OCI-LY7 (cell line): ENCODE data around the gene B3GAT1.

ENCODE experiments used
- EZH2phosphoT487 ChIP-seq: fragments of 200-600 bp; sonication (generic); IDR thresholded peaks from 2 replicates; pipeline ENCODE4 v1.6.1; 2018; ENCODE audit warnings: low read depth, borderline replicate concordance, mild to moderate bottlenecking, mixed run types, antibody characterized with exemption, low read length, moderate library complexity, mixed read lengths
- TF ChIP-seq, protein P1 (sequence below): fragments of 200-600 bp; sonication (generic); conservative IDR thresholded peaks from 2 replicates; pipeline ENCODE4 v1.5.1; 2014; ENCODE audit warnings: mild to moderate bottlenecking, antibody characterized with exemption, low read length, moderate library complexity, mixed read lengths

DNA sequence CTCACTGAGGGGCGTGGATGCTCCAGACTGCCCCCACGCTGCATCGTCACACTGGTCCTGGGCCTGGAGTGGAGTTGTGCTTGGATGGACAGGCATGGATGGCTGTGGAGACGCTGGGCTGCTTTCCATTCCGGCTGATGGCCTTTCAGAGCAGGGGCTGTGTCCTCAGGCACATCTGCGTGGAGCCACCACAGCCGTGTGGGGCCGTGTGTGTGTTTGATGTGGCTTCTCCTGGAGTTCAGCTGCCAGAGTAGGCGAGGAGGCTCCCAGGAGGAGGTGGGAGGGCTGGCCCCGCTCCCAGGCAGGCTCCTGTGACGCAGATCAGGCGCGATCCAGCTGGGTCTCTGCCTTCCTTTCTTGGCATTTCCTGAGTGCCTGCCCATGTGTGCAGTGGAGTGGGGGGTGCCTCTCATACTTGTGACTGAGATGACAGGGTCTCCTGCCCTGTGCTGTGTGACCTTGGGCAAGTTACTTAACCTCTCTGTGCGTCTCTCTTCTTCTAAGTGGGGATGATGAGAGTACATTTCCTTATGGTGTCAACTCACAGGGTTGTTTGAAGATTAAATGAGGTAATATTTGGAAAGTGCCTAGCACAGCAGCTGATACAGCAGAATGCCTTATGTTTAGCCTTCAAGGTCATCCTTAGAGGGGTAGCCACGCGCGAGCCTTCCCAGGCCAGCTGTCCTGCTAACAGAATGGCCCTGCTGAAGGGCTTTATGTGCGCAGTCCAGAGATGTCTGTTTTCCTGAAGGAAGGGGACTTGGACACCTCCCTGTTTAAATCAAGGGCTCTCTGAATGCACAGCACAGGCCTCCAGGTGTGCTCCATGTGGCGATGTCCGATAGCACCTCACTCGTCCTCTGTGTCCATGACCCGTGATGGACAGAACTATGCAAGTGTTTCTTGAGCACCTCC is 46.8 kb downstream of the B3GAT1 start:
- TF ChIP-seq, protein P1, sequence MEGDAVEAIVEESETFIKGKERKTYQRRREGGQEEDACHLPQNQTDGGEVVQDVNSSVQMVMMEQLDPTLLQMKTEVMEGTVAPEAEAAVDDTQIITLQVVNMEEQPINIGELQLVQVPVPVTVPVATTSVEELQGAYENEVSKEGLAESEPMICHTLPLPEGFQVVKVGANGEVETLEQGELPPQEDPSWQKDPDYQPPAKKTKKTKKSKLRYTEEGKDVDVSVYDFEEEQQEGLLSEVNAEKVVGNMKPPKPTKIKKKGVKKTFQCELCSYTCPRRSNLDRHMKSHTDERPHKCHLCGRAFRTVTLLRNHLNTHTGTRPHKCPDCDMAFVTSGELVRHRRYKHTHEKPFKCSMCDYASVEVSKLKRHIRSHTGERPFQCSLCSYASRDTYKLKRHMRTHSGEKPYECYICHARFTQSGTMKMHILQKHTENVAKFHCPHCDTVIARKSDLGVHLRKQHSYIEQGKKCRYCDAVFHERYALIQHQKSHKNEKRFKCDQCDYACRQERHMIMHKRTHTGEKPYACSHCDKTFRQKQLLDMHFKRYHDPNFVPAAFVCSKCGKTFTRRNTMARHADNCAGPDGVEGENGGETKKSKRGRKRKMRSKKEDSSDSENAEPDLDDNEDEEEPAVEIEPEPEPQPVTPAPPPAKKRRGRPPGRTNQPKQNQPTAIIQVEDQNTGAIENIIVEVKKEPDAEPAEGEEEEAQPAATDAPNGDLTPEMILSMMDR = no peak
- no peak for TF ChIP-seq EZH2phosphoT487
